GM18867 (cell line): ENCODE results near the gene ATP5F1E.
"Not testable (repeated sequence)": the region's sequence is repeated elsewhere in the genome, so short reads cannot be mapped to it uniquely, and the experiment has no call there.

ENCODE experiments used
- ATAC-seq: cut with Tn5 transposase; IDR thresholded peaks from one replicate; pipeline ENCODE4 v1.9.1; 2021; ENCODE audit warnings: mild to moderate bottlenecking, moderate library complexity; ENCODE audit not compliant: unreplicated experiment

The ATP5F1E gene

GRCh38 chr20:58992911-58993310, 39.2 kb downstream of the ATP5F1E start:
- no peak for ATAC-seq

GRCh38 chr20:58991715-58992114, 40.4 kb downstream of the ATP5F1E start:
- ATAC-seq, result no peak

DNA sequence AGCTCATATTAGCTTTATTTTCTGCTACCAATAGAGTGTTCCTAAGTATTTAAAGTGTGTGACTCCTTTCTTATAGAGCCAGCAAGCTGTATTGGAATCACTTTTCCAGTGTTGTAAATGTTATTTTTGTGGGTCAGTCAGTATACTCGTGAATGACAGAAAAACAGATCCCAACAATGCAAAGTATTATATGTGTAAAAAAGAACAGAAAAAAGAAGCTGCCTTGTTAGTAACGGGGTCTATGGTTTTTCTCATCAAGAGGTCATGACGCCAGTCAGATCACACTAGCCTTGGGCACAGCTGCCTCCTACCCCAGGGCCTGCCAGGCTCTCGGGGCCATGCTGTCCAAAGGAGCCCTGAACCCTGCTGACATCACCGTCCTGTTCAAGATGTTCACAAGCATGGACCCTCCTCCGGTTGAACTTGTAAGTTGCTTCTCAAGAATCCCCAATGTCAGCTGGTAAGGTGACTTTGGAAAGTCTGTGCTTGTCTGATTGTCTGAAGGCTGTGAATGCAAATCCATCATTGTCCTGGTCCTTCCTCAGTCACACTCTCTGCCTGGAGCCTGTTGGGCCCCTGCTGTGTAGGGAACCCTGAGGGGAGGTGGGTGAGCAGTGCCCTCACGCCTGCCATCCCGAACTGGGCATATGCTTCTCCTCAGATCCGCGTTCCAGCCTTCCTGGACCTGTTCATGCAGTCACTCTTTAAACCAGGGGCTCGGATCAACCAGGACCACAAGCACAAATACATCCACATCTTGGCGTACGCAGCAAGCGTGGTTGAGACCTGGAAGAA, 41.3 kb downstream of the ATP5F1E start:
- no peak for ATAC-seq

GRCh38 chr20:58989196-58989595, 42.9 kb downstream of the ATP5F1E start:
- no peak for ATAC-seq

DNA sequence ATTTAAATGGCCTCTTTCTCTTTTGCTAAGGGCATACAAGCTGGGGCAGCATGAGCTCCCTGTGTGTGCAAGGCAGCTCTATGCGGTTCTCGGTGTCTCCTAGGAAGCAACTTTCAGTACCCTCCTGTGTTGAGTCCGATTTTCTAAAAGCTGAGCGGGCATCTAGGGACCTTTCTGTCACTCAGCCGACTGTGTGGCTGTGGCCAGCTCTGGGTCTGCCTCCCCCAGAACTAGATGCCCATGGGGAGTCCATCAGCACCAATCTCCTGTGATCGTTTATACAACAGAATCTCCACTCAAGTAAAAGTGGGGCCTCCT, 43.6 kb downstream of the ATP5F1E start:
- no peak for ATAC-seq

GRCh38 chr20:58987790-58988564, 44.2 kb downstream of the ATP5F1E start:
- no peak for ATAC-seq

DNA sequence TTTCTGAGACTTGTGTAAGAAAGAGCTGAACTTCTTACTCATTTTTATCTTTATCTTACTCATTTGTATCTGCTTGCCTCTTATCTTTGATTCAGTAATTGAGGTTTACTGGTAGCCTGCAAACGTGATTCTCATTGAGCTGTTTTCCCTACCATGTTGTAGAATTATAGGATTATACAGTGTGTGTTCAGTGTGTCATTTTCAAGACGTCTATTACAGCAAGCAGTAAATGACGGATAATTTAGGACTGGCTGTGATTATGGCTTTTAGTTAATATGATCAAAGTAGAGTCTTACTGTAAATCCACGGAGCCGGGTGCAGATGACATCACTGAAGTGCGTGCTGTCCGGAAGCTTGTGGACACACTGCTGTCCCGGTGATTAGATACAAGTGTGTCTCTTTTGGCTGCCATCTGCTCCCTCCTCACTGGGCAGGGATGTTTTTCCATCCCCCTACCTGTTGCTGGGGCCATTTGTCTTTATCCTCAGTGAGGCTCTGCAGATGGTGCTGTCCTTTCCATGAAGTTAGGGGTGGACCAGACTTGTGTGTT, 45.1 kb downstream of the ATP5F1E start:
- ATAC-seq, result no peak

DNA sequence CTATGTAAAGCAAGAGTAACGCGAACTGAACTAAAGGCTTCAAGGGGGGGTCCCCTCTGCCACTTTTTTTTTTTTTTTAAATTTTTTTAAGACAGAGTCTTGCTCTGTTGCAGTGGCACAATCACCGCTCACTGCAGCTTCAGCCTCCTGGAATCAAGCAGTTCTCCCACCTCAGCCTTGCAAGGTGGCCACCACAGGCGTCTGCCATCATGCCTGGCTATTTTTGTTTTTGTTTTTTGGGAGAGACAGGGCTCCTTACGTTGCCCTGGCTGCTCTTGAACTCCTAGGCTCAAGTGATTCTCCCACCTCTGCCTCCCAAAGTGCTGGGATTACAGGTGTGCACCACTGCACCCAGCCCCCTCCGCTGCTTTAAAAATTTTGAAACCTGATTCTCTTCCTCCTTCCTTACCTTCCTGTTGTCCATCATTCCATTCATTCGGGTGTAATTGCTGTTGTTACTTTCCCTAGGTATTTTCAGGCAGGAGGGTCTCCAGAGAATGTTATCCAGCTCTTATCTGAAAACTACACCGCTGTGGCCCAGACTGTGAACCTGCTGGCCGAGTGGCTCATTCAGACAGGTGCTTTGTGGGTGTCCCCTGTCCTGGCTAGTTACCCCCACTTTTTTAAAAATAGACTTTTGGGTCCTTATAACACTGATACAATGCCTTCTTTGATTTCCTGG, 45.7 kb downstream of the ATP5F1E start:
- no peak for ATAC-seq

- no peak for ATAC-seq
These were observed 46.5 kb downstream of the ATP5F1E start for GRCh38 chr20:58985656-58986055.

- no peak for ATAC-seq
These were observed 47.4 kb downstream of the ATP5F1E start for GRCh38 chr20:58984691-58985090.

DNA sequence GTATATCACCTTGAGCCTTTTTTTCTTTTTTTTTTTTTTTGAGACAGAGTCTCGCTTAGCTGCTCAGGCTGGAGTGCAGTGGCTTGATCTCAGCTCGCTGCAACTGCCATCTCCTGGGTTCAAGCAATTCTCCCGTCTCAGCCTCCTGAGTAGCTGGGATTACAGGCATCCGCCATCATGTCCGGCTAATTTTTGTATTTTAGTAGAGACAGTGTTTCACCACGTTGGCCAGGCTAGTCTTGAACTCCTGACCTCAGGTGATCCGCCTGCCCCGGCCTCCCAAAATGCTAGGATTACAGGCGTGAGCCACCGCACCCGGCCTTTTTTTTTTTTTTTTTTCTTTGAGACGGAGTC, 49.0 kb downstream of the ATP5F1E start:
- ATAC-seq, result not testable (repeated sequence)

- no peak for ATAC-seq
These were observed 49.6 kb downstream of the ATP5F1E start for GRCh38 chr20:58982406-58983114.

DNA sequence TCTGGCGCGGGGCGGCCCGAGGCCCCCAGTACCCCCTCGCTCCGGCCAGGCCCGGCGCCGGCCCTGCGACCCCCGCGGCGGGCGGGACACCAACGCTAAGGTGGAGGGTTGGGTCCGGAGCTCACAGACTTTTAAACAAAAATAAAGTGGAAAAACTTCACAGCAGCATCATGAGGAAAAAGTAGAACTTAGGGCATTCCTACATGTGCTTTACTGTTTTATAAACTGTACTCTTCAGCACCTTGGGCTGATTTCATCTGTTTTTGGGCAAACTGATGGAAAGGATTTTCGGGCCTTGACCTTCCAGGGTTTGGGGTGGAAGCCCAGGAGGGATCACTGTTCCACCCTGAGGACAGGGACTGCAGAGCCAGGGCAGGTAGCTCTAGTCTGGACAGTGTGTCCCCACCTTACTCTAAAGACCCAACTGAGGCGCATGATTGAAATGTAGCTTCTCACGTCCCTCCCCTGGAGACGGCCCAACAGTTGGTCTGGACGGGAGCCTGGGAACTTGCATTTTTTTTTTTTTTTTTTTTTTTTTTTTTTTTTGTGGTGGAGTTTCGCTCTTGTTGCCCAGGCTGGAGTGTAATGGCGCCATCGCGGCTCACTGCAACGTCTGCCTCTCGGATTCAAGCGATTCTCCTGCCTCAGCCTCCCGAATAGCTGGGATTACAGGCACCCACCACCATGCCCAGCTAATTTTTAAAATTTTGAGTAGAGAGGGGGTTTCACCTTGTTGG, 50.3 kb downstream of the ATP5F1E start:
- no peak for ATAC-seq

GRCh38 chr20:58980711-58981627, 51.2 kb downstream of the ATP5F1E start, which contains the start of gene NELFCD:
TSS of gene NELFCD (plus strand) at chr20:58981256. CDS start at chr20:58981310, 54 bp downstream.
- ATAC-seq, result peak; percentile 74

- ATAC-seq, result no peak
These were observed 53.6 kb downstream of the ATP5F1E start for GRCh38 chr20:58978351-58979190.

- ATAC-seq, result no peak
These were observed 55.9 kb downstream of the ATP5F1E start for GRCh38 chr20:58976061-58976730.
